ENCODE data around the gene PLEKHG5. TPM values are rescaled to one million over a fixed set of nuclear protein-coding genes. Genes with fewer than 3 reads are reported as not detected.

PLEKHG5 gene
- total RNA-seq, 1 donor from 2014 or later, result 34.9 TPM

DNA sequence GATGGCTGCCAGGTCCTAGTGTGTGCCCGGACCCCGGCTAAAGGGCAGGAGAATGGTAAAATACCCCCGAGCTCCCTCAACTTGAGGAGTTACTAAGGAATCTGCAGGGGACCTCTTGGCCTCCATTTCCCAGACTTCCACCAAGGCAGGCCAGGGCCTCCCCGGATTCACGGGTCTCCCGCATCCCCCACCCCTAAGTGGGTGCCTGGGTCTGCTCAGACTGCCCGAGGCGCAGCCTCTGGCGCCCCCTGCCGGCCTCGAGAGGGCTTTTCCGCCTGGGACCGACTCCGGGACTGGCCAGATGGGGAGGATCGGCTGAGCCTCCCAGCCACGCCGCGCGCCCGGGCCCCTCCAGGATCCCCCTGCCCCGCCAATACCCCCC, 1.7 kb downstream of the PLEKHG5 start:
- Mint-ChIP-seq H3K4me1 (ENCODE audit: unreplicated experiment) (peaks cover 62% of the 10 kb centered on the region), H3K27me3 (ENCODE audit: unreplicated experiment) (no peaks in the 10 kb centered on the region), H3K27ac (ENCODE audit: unreplicated experiment) (peak overlapping the region; percentile 44)

DNA sequence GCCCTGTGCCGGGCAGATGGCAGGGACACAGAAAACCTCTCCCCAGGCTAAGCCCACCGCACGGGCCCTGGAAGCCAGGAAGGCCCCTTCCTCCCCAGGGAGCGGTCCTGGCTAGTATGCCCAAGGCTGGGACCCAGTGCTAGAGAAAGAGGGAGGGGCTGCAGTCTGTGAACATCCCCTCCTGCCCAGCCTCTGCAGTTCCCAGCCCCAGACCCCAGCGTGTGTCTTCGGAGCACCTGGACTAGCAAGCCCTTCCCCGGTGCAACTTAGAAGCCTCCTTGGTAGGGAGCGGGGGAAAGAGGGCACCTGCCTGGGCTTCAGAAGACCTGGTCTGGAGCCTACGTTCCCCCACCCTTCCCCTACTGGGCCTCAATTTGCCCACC, 2.1 kb downstream of the PLEKHG5 start:
- H3K4me3 Mint-ChIP-seq (ENCODE audit: unreplicated experiment), result peak overlapping the region; percentile 78
- H3K27me3 Mint-ChIP-seq (ENCODE audit: unreplicated experiment), result no peaks in the 10 kb centered on the region
- H3K36me3 Mint-ChIP-seq (ENCODE audit: unreplicated experiment), result no peaks in the 10 kb centered on the region
- no peak for DNase-seq (ENCODE audit: extremely low spot score, unreplicated experiment)
- no peaks in the 10 kb centered on the region for H3K9me3 Mint-ChIP-seq (ENCODE audit: unreplicated experiment)
- TF ChIP-seq, protein P1, sequence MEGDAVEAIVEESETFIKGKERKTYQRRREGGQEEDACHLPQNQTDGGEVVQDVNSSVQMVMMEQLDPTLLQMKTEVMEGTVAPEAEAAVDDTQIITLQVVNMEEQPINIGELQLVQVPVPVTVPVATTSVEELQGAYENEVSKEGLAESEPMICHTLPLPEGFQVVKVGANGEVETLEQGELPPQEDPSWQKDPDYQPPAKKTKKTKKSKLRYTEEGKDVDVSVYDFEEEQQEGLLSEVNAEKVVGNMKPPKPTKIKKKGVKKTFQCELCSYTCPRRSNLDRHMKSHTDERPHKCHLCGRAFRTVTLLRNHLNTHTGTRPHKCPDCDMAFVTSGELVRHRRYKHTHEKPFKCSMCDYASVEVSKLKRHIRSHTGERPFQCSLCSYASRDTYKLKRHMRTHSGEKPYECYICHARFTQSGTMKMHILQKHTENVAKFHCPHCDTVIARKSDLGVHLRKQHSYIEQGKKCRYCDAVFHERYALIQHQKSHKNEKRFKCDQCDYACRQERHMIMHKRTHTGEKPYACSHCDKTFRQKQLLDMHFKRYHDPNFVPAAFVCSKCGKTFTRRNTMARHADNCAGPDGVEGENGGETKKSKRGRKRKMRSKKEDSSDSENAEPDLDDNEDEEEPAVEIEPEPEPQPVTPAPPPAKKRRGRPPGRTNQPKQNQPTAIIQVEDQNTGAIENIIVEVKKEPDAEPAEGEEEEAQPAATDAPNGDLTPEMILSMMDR (IDR thresholded peaks at IDR 0.05), result no peak
- H3K27ac Mint-ChIP-seq (ENCODE audit: unreplicated experiment), result no peak overlapping the region
- peaks cover 66% of the 10 kb centered on the region for H3K4me1 Mint-ChIP-seq (ENCODE audit: unreplicated experiment)

More for the DNA sequence above, 1.7 kb downstream of the PLEKHG5 start:
- Mint-ChIP-seq H3K4me3 (ENCODE audit: unreplicated experiment) (peak overlapping the region; percentile 78), H3K9me3 (ENCODE audit: unreplicated experiment) (no peaks in the 10 kb centered on the region), H3K36me3 (ENCODE audit: unreplicated experiment) (no peaks in the 10 kb centered on the region)
- TF ChIP-seq, protein P1 (IDR thresholded peaks at IDR 0.05), result peak; percentile 93
- peak; percentile 94 for DNase-seq (ENCODE audit: extremely low spot score, unreplicated experiment)

GRCh38 chr1:6488602-6489382, 2.7 kb downstream of the PLEKHG5 start:
- no peak for DNase-seq (ENCODE audit: extremely low spot score, unreplicated experiment)
- Mint-ChIP-seq H3K9me3 (ENCODE audit: unreplicated experiment) (no peaks in the 10 kb centered on the region), H3K27ac (ENCODE audit: unreplicated experiment) (peak overlapping the region; percentile 70), H3K27me3 (ENCODE audit: unreplicated experiment) (no peaks in the 10 kb centered on the region), H3K4me1 (ENCODE audit: unreplicated experiment) (peaks cover 68% of the 10 kb centered on the region), H3K4me3 (ENCODE audit: unreplicated experiment) (no peak overlapping the region), H3K36me3 (ENCODE audit: unreplicated experiment) (no peaks in the 10 kb centered on the region)
- TF ChIP-seq, protein P1 (IDR thresholded peaks at IDR 0.05), result no peak

GRCh38 chr1:6487804-6488484, 3.5 kb downstream of the PLEKHG5 start:
- H3K4me3 Mint-ChIP-seq (ENCODE audit: unreplicated experiment), result no peak overlapping the region
- TF ChIP-seq, protein P1 (IDR thresholded peaks at IDR 0.05), result no peak
- H3K4me1 Mint-ChIP-seq (ENCODE audit: unreplicated experiment), result peaks cover 65% of the 10 kb centered on the region
- DNase-seq (ENCODE audit: extremely low spot score, unreplicated experiment), result no peak
- no peaks in the 10 kb centered on the region for H3K27me3 Mint-ChIP-seq (ENCODE audit: unreplicated experiment)
- H3K9me3 Mint-ChIP-seq (ENCODE audit: unreplicated experiment), result no peaks in the 10 kb centered on the region
- peak overlapping the region; percentile 70 for H3K27ac Mint-ChIP-seq (ENCODE audit: unreplicated experiment)
- no peaks in the 10 kb centered on the region for H3K36me3 Mint-ChIP-seq (ENCODE audit: unreplicated experiment)

DNA sequence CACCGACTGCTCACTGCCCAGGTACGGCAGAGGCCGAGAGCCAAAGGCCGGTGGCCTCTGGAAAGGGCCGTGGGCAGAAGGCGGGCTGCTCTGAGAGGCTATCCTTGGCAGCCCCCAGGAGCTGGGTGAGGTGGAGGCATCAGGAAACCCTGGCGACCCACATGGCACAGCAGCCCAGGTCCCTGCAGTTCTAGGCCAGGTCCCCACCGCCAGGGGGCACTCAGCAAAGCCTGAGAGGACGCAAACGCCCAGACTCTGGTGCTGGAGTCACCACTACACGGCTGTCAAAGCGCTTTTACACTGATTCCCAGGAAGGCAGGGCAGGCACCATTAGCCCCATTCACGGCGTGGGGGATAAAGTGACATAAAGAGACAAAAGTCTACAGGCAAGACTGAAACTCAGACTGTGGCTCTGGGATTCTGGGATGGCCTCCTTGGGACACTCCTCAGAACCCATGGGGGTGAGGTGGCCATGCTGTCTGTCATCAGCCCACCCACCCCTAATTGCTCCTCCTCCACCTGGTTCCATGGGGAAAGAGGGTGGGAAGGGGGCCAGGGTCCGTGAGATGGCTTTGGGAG, 4.9 kb downstream of the PLEKHG5 start:
- Mint-ChIP-seq H3K4me1 (ENCODE audit: unreplicated experiment) (peaks cover 52% of the 10 kb centered on the region), H3K36me3 (ENCODE audit: unreplicated experiment) (no peaks in the 10 kb centered on the region), H3K9me3 (ENCODE audit: unreplicated experiment) (no peaks in the 10 kb centered on the region), H3K4me3 (ENCODE audit: unreplicated experiment) (peak overlapping the region; percentile 72), H3K27me3 (ENCODE audit: unreplicated experiment) (no peaks in the 10 kb centered on the region), H3K27ac (ENCODE audit: unreplicated experiment) (peak overlapping the region; percentile 71)
- TF ChIP-seq, protein P1 (IDR thresholded peaks at IDR 0.05), result peak; percentile 93
- peak; percentile 95 for DNase-seq (ENCODE audit: extremely low spot score, unreplicated experiment)
